GM12878 (cell line): Measurements from ENCODE around the gene ZNF775. TPM values are rescaled to one million over a fixed set of nuclear protein-coding genes. Genes with fewer than 3 reads are reported as not detected.
A peak's percentile ranks its signal among the peaks of the same experiment; 100 is the strongest.

Source experiments
- ATAC-seq: fragments of 200-7000 bp; cut with Tn5 transposase; 3 replicates; pipeline ENCODE4 v1.9.1; 2020; ENCODE audit warnings: mild to moderate bottlenecking, moderate library complexity
- BruUV-seq: library from RNA; stranded (reverse); fragments of 400-500 nt; replicated peaks from 2 replicates; lab custom pipeline; 2021; lab: Mats Ljungman, UMichigan
- CTCF ChIA-PET: fragments of 300-600 bp; sonication (Branson Sonifier 250); formaldehyde crosslinking; extraction: SDS; loops from one replicate; lab custom pipeline; 2021; ENCODE audit warnings: inconsistent platforms; lab: Yijun Ruan, JAX
- POLR2A ChIA-PET: fragments of 350-600 bp; formaldehyde crosslinking; extraction: SDS; loops from one replicate; lab custom pipeline; 2021; ENCODE audit warnings: inconsistent platforms; lab: Charles Lee
- RAD21 ChIA-PET: fragments of 300-600 bp; sonication (Branson Sonifier 250); formaldehyde crosslinking; loops from one replicate; lab custom pipeline; 2023; ENCODE audit warnings: antibody characterized with exemption; ENCODE audit not compliant: unreplicated experiment; lab: Charles Lee
- SMC1A ChIA-PET: fragments of 300-600 bp; sonication (Branson Sonifier 250); formaldehyde crosslinking; loops from one replicate; lab custom pipeline; 2023; ENCODE audit not compliant: unreplicated experiment, uncharacterized antibody; lab: Charles Lee
- DNase-seq: peaks from one replicate; pipeline ENCODE4 v3.0.0-alpha.2; 2011; ENCODE audit warnings: low read depth, low spot score
- FAIRE-seq: peaks from 3 replicates; lab custom pipeline; 2011; peaks lifted over from hg19 to GRCh38; lab: Jason Lieb, UNC
- H2AFZ ChIP-seq: 2 replicates; pipeline ENCODE4 v1.6.0; 2011; ENCODE audit warnings: low read depth, low read length, control low read depth; ENCODE audit not compliant: control insufficient read depth
- H3K27ac ChIP-seq: 2 replicates; pipeline ENCODE4 v1.5.1; 2011; ENCODE audit warnings: control low read depth; ENCODE audit not compliant: control insufficient read depth, insufficient read depth
- H3K27me3 ChIP-seq, 2 experiments: replicated peaks in 1 of 2; 2 replicates each; pipeline versions ENCODE4 v1.6.0 to v1.6.1; 2011; ENCODE audit warnings: low read length in 1 of 2; ENCODE audit not compliant: control insufficient read depth in 2 of 2, insufficient read depth in 2 of 2
- H3K36me3 ChIP-seq, 2 experiments: 2 replicates each; pipeline ENCODE4 v1.5.1; 2011; ENCODE audit warnings: low read length in 1 of 2; ENCODE audit not compliant: control insufficient read depth in 2 of 2, insufficient read depth in 2 of 2
- H3K4me1 ChIP-seq: 2 replicates; pipeline ENCODE4 v1.6.1; 2011; ENCODE audit warnings: mild to moderate bottlenecking, low read length, moderate library complexity, mixed read lengths; ENCODE audit not compliant: control insufficient read depth, insufficient read depth
- H3K4me2 ChIP-seq: 2 replicates; pipeline ENCODE4 v1.6.0; 2011; ENCODE audit warnings: control low read depth; ENCODE audit not compliant: control insufficient read depth, insufficient read depth
- H3K4me3 ChIP-seq: fragments of 200-600 bp; sonication (generic); 2 replicates; pipeline ENCODE4 v1.5.1; 2016
- H3K79me2 ChIP-seq: 2 replicates; pipeline ENCODE4 v1.6.0; 2011; ENCODE audit warnings: low read length; ENCODE audit not compliant: control insufficient read depth, insufficient read depth
- H3K9ac ChIP-seq: 2 replicates; pipeline ENCODE4 v1.8.0; 2011; ENCODE audit warnings: low read length, control low read depth, mixed read lengths; ENCODE audit not compliant: control insufficient read depth, insufficient read depth
- H3K9me3 ChIP-seq: replicated peaks from 3 replicates; pipeline ENCODE4 v1.5.1; 2011; ENCODE audit warnings: mild to moderate bottlenecking, low read length; ENCODE audit not compliant: control insufficient read depth, insufficient read depth
- H4K20me1 ChIP-seq: 2 replicates; pipeline ENCODE4 v1.6.0; 2011; ENCODE audit not compliant: control insufficient read depth, insufficient read depth
- BACH1 ChIP-seq: fragments of 450-650 bp; IDR thresholded peaks from 2 replicates; pipeline ENCODE4 v1.6.1; 2017; ENCODE audit warnings: mild to moderate bottlenecking, borderline replicate concordance
- CBFB ChIP-seq: IDR thresholded peaks from 2 replicates; pipeline ENCODE4 v1.6.1; 2016; ENCODE audit warnings: antibody characterized with exemption, low read depth
- EZH2 ChIP-seq: IDR thresholded peaks from 2 replicates; pipeline ENCODE4 v1.6.1; 2012; ENCODE audit warnings: low read depth, mild to moderate bottlenecking, control low read depth, inconsistent platforms, low read length, borderline replicate concordance; ENCODE audit not compliant: control insufficient read depth
- NKRF ChIP-seq: fragments of 450-650 bp; conservative IDR thresholded peaks from 2 replicates; pipeline ENCODE4 v1.6.1; 2017; ENCODE audit warnings: mild to moderate bottlenecking, moderate library complexity
- NR2C1 ChIP-seq: fragments of 450-650 bp; IDR thresholded peaks from 2 replicates; pipeline ENCODE4 v1.6.1; 2017; ENCODE audit warnings: antibody characterized with exemption, mild to moderate bottlenecking, moderate library complexity
- POLR2AphosphoS5 ChIP-seq: IDR thresholded peaks from 2 replicates; pipeline ENCODE4 v1.6.1; 2011; ENCODE audit warnings: mild to moderate bottlenecking, low read length, inconsistent platforms
- RCOR1 ChIP-seq: conservative IDR thresholded peaks from 2 replicates; pipeline ENCODE4 v1.6.1; 2012; ENCODE audit warnings: low read depth, low read length, improper control_type of control experiment
- SMAD1 ChIP-seq: fragments of 450-650 bp; IDR thresholded peaks from 2 replicates; pipeline ENCODE4 v1.6.1; 2018; ENCODE audit warnings: mild to moderate bottlenecking, low read depth; ENCODE audit not compliant: partially characterized antibody
- ZBTB11 ChIP-seq: fragments of 450-650 bp; formaldehyde crosslinking; IDR thresholded peaks from 2 replicates; pipeline ENCODE4 v1.5.0; 2022; ENCODE audit warnings: mild to moderate bottlenecking, missing genetic modification characterization
- WGBS: methylation state at CpG from one replicate; pipeline ENCODE4 v1.1.6; 2016; ENCODE audit warnings: low lambda C conversion rate; ENCODE audit not compliant: insufficient replicate concordance, insufficient coverage; ENCODE audit errors: missing lambda C conversion rate; 5-methylcytosine and 5-hydroxymethylcytosine counted together
- in situ Hi-C: fragments of 300-500 bp; cut with MboI; formaldehyde crosslinking; loops from 9 replicates; pipeline ENCODE4 v1.14.3; 2018; ENCODE audit warnings: mixed read lengths
- intact Hi-C: fragments of 100-400 bp; cut with micrococcal nuclease; formaldehyde crosslinking; loops from one replicate; pipeline ENCODE4 v1.14.2; 2022; ENCODE audit not compliant: unreplicated experiment
- polyA plus RNA-seq, 11 experiments: library from polyadenylated mRNA; depleted of rRNA in 4 of 11; unstranded in 6 of 11; stranded (reverse) in 5 of 11; fragments of >200 nt; fragmentation: Nextera tagmentation in 4 of 11; fragmentation: Illumina TruSeq in 1 of 11; extraction: Ambion mirVana in 4 of 11; extraction: Trizol in 1 of 11; gene quantifications; 1 replicate in 1 of 11; 2 replicates in 10 of 11; pipeline versions ENCODE4 v1.2.1 to v1.2.3, GENCODE V29; 2011 to 2016; ENCODE audit warnings: inconsistent platforms in 2 of 11, missing spikeins in 2 of 11, low read depth in 1 of 11
- total RNA-seq, 4 experiments: library from RNA; depleted of rRNA in 3 of 4; stranded (reverse); fragments of >200 nt in 3 of 4; fragmentation: Illumina TruSeq in 1 of 4; extraction: Trizol in 1 of 4; gene quantifications; 2 replicates each; pipeline versions ENCODE4 v1.2.1 to v1.2.3, GENCODE V29; 2013 to 2021

Gene ZNF775
- total and polyA plus RNA-seq, 10 of the 15 experiments (the other 5 are each of a cell fraction or from before 2014, with no cell fraction given), result 0.05 to 14.3 (median 2.1) TPM

- TF ChIP-seq EZH2, result no peak
- TF ChIP-seq NR2C1, result no peak
Observed at GRCh38 chr7:150378115-150378852, 846 bp upstream of the ZNF775 start (continued).

- ChIA-PET CTCF (interaction anchor here (0.7 to 1.8 kb wide), 6 partner anchors 10 to 42 kb away, joined by 3 to 12 read pairs (median 4); a partner anchor contains a TSS), SMC1A (interaction anchor here (0.7 to 2.0 kb wide), 8 partner anchors 9 to 287 kb away, joined by 3 to 28 read pairs (median 6); a partner anchor contains a TSS), RAD21 (interaction anchor here (1.1 to 2.0 kb wide), 4 partner anchors 10 to 29 kb away, joined by 4 to 29 read pairs (median 10); partner anchors contain the start of gene REPIN1), POLR2A (interaction anchor here (0.7 to 1.9 kb wide), 6 partner anchors 10 to 53 kb away, joined by 3 to 26 read pairs (median 8); partner anchors contain the start of gene REPIN1)
- no peaks in the 10 kb centered on the region for H3K9me3 ChIP-seq
- H3K4me2 ChIP-seq, result peak overlapping the region; percentile 58
- H3K79me2 ChIP-seq, result peaks cover 59% of the 10 kb centered on the region
- under 1% methylated on average over 27 of the region's 52 CpGs for WGBS
- H3K9ac ChIP-seq, result peak overlapping the region; percentile 84
- peaks cover 73% of the 10 kb centered on the region for H3K4me1 ChIP-seq
- BruUV-seq, result TSS peak; percentile 67
- in situ Hi-C loops (no loop called here), intact Hi-C loops (loop anchor here (1.0 to 5.0 kb wide), 4 partner anchors 11 to 288 kb away; partner anchors contain the start of gene REPIN1)
- DNase-seq, result no peak
- H3K27ac ChIP-seq, result peak overlapping the region; percentile 97
- peak; percentile 8 for ATAC-seq
- no peak for FAIRE-seq
- peak overlapping the region; percentile 99 for H3K4me3 ChIP-seq
- H2AFZ ChIP-seq, result peak overlapping the region; percentile 40
- no peaks in the 10 kb centered on the region; a peak in 1 of 4 replicates for H3K36me3 ChIP-seq
- no peaks in the 10 kb centered on the region; the same call in 1 of the 2 replicates for H4K20me1 ChIP-seq
- H3K27me3 ChIP-seq, result no peaks in the 10 kb centered on the region
- TF ChIP-seq SMAD1, result no peak
- TF ChIP-seq RCOR1, result 0 out of 2 replicates have a peak, but pooled peaks have one; percentile 31
- TF ChIP-seq POLR2AphosphoS5, result peak; percentile 67
- TF ChIP-seq BACH1, result 0 out of 2 replicates have a peak, but pooled peaks have one; percentile 36
- 0 out of 2 replicates have a peak, but pooled peaks have one; percentile 7 for TF ChIP-seq CBFB
- 0 out of 2 replicates have a peak, but pooled peaks have one; percentile 12 for TF ChIP-seq NKRF
- TF ChIP-seq ZBTB11 (CRISPR knock-in tag), result no peak
Observed at GRCh38 chr7:150379441-150380379, 580 bp downstream of the ZNF775 start.
